ENCODE results near the gene CUX1. TPM values are rescaled to one million over a fixed set of nuclear protein-coding genes. Genes with fewer than 3 reads are reported as not detected.
"Not testable (repeated sequence)": the region's sequence is repeated elsewhere in the genome, so short reads cannot be mapped to it uniquely, and the experiment has no call there.

Gene CUX1
- total RNA-seq, 1 donor, result 99.1 TPM

- DNase-seq (ENCODE audit: low read depth in 2 of 3, low spot score in 2 of 3), result no peak
These were observed 337.0 kb downstream of the CUX1 start for GRCh38 chr7:102154425-102154824.

- peak in 1 of 3 donors; percentile 14 for DNase-seq (ENCODE audit: low read depth in 2 of 3, low spot score in 2 of 3)
These were observed 338.5 kb downstream of the CUX1 start for GRCh38 chr7:102155821-102156441.

GRCh38 chr7:102156867-102157266 lies 339.4 kb downstream of the CUX1 start:
- DNase-seq (ENCODE audit: low read depth in 2 of 3, low spot score in 2 of 3), result no peak

- no peak for DNase-seq (ENCODE audit: low read depth in 2 of 3, low spot score in 2 of 3)
These were observed 347.7 kb downstream of the CUX1 start for GRCh38 chr7:102165136-102165535.

GRCh38 chr7:102167254-102167653 lies 349.8 kb downstream of the CUX1 start:
- DNase-seq (ENCODE audit: low read depth in 2 of 3, low spot score in 2 of 3), result no peak

GRCh38 chr7:102169651-102170392 lies 352.4 kb downstream of the CUX1 start:
- no peak for DNase-seq (ENCODE audit: low read depth in 2 of 3, low spot score in 2 of 3)

- DNase-seq (ENCODE audit: low read depth in 2 of 3, low spot score in 2 of 3), result no peak
These were observed 353.1 kb downstream of the CUX1 start for GRCh38 chr7:102170393-102170970.

GRCh38 chr7:102173669-102174068 lies 356.2 kb downstream of the CUX1 start:
- no peak for DNase-seq (ENCODE audit: low read depth in 2 of 3, low spot score in 2 of 3)

- no peak for DNase-seq (ENCODE audit: low read depth in 2 of 3, low spot score in 2 of 3)
These were observed 358.2 kb downstream of the CUX1 start for GRCh38 chr7:102175423-102176170.

- DNase-seq (ENCODE audit: low read depth in 2 of 3, low spot score in 2 of 3), result no peak
These were observed 361.0 kb downstream of the CUX1 start for GRCh38 chr7:102178410-102178809.

GRCh38 chr7:102180727-102181126 lies 363.3 kb downstream of the CUX1 start:
- DNase-seq (ENCODE audit: low read depth in 2 of 3, low spot score in 2 of 3), result no peak

GRCh38 chr7:102181517-102181916 lies 364.1 kb downstream of the CUX1 start:
- DNase-seq (ENCODE audit: low read depth in 2 of 3, low spot score in 2 of 3), result no peak

GRCh38 chr7:102182016-102182415 lies 364.6 kb downstream of the CUX1 start:
- no peak for DNase-seq (ENCODE audit: low read depth in 2 of 3, low spot score in 2 of 3)

- not testable (repeated sequence) for DNase-seq (ENCODE audit: low read depth in 2 of 3, low spot score in 2 of 3)
These were observed 366.4 kb downstream of the CUX1 start for GRCh38 chr7:102183848-102184247.

- DNase-seq (ENCODE audit: low read depth in 2 of 3, low spot score in 2 of 3), result no peak
These were observed 366.9 kb downstream of the CUX1 start for GRCh38 chr7:102184303-102184702.

GRCh38 chr7:102185796-102186195 lies 368.4 kb downstream of the CUX1 start:
- no peak for DNase-seq (ENCODE audit: low read depth in 2 of 3, low spot score in 2 of 3)

GRCh38 chr7:102186306-102186705 lies 368.9 kb downstream of the CUX1 start:
- no peak for DNase-seq (ENCODE audit: low read depth in 2 of 3, low spot score in 2 of 3)

GRCh38 chr7:102188746-102189145 lies 371.3 kb downstream of the CUX1 start:
- DNase-seq (ENCODE audit: low read depth in 2 of 3, low spot score in 2 of 3), result no peak

GRCh38 chr7:102189756-102190155 lies 372.3 kb downstream of the CUX1 start:
- DNase-seq (ENCODE audit: low read depth in 2 of 3, low spot score in 2 of 3), result no peak

- no peak for DNase-seq (ENCODE audit: low read depth in 2 of 3, low spot score in 2 of 3)
These were observed 373.4 kb downstream of the CUX1 start for GRCh38 chr7:102190776-102191350.
